Epithelial cell of esophagus (primary cell): ENCODE measurements around the gene AKNAD1.
"Not testable (repeated sequence)": the region's sequence is repeated elsewhere in the genome, so short reads cannot be mapped to it uniquely, and the experiment has no call there.

ENCODE experiments used
- DNase-seq: peaks from one replicate; pipeline ENCODE4 v3.0.0; 2010; ENCODE audit warnings: low read depth
- H3K4me3 ChIP-seq: 2 replicates; pipeline ENCODE4 v1.5.1; 2011; ENCODE audit warnings: mild to moderate bottlenecking, low read length, control low read depth
- TF ChIP-seq, protein P1 (sequence below): IDR thresholded peaks from 2 replicates; pipeline ENCODE4 v1.5.1; 2011; ENCODE audit warnings: low read depth, mild to moderate bottlenecking, low read length, control low read depth, inconsistent platforms; ENCODE audit not compliant: insufficient read depth; ENCODE audit errors: missing control alignments

AKNAD1 gene

DNA sequence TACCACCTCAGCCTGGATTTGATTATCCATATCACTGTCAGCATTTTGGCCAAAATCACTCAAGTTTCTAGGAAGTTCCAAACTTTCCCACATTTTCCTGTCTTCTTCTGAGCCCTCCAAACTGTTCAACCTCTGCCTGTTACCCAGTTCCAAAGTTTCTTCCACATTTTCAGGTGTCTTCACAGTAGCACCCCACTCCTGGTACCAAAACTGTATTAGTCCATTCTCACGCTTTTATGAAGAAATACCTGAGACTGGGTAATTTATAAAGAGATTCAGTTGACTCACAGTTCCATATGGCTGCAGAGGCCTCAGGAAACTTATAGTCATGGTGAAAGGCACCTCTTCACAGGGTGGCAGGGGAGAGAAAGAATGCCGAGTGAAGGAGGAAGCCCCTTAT lies 71.0 kb downstream of the AKNAD1 start:
- H3K4me3 ChIP-seq: no peak overlapping the region
- DNase-seq: no peak
- TF ChIP-seq, protein P1, sequence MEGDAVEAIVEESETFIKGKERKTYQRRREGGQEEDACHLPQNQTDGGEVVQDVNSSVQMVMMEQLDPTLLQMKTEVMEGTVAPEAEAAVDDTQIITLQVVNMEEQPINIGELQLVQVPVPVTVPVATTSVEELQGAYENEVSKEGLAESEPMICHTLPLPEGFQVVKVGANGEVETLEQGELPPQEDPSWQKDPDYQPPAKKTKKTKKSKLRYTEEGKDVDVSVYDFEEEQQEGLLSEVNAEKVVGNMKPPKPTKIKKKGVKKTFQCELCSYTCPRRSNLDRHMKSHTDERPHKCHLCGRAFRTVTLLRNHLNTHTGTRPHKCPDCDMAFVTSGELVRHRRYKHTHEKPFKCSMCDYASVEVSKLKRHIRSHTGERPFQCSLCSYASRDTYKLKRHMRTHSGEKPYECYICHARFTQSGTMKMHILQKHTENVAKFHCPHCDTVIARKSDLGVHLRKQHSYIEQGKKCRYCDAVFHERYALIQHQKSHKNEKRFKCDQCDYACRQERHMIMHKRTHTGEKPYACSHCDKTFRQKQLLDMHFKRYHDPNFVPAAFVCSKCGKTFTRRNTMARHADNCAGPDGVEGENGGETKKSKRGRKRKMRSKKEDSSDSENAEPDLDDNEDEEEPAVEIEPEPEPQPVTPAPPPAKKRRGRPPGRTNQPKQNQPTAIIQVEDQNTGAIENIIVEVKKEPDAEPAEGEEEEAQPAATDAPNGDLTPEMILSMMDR: no peak

GRCh38 chr1:108785264-108785663 lies 71.6 kb downstream of the AKNAD1 start:
- DNase-seq: no peak
- TF ChIP-seq, protein P1: no peak
- H3K4me3 ChIP-seq: no peak overlapping the region

DNA sequence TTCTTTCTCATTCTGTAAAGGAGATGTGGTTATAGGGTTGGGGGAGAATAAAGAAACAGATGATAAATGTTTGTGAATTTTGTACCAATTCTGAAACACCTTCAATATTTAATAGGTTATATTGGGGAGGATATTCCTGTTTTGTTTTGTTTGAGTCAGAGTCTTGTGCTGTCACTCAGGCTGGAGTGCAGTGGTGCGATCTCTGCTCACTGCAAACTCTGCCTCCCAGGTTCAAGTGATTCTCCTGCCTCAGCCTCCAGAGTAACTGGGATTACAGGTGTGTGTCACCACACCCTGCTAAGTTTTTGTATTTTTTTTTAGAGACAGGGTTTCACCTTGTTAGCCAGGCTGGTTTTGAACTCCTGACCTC lies 75.3 kb downstream of the AKNAD1 start:
- not testable (repeated sequence) for H3K4me3 ChIP-seq, DNase-seq

- TF ChIP-seq, protein P1: no peak
- no peak for DNase-seq
- no peak overlapping the region for H3K4me3 ChIP-seq
These were observed 75.8 kb downstream of the AKNAD1 start for GRCh38 chr1:108780937-108781574.

DNA sequence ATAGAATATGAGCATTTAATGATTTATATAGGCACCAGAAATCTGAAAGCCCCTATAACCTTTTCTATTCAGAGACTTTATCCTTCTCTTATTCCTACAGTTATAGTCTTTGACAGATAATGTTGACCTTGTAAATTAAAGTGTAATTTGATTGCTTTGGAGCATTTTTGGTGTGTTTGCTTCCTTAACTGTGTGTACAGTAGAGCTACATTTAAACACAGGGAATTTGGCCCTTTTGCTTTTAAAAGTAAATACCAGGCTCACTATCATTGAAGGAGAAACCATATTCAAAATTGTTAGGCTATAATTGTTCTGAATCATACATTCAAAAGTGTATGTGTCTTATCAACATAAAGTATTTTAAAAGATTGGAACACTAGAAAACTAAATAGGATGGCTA lies 77.4 kb downstream of the AKNAD1 start:
- no peak for DNase-seq
- H3K4me3 ChIP-seq: no peak overlapping the region
- TF ChIP-seq, protein P1: no peak

DNA sequence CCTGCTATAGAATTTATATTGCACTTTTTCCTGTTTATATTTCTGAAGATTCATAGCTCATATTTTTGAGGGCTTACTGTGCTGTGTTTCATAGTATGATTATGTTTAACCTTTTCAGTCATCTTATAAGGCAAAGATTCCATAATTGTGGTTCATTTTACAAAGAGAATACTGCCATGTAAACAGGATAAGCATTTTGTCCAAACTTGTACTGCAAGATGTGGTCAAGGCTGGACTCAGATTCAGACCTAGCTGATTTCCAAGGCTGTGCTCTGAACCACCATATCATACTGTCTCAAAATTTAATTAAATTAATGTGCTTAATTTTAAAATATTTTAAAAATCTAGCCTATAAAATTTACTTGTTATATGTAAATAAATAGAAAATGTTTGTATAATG lies 79.1 kb downstream of the AKNAD1 start:
- H3K4me3 ChIP-seq: no peak overlapping the region
- TF ChIP-seq, protein P1: no peak
- DNase-seq: peak; percentile 20

- H3K4me3 ChIP-seq: no peak overlapping the region
- TF ChIP-seq, protein P1: no peak
- no peak for DNase-seq
These were observed 89.2 kb downstream of the AKNAD1 start for GRCh38 chr1:108767708-108768107.
